Transverse colon (tissue), 4 donors: ENCODE measurements around the gene OPALIN. TPM values are rescaled to one million over a fixed set of nuclear protein-coding genes. Genes with fewer than 3 reads are reported as not detected.

Experiments used
- DNase-seq: peaks from one replicate; pipeline ENCODE4 v3.0.0-alpha.2; 2019
- H3K27ac ChIP-seq, 4 donors: fragments of 200-600 bp; sonication (generic); 2 replicates each; pipeline ENCODE4 v1.5.1; 2016 to 2018; ENCODE audit warnings: inconsistent platforms in 4 of 4
- H3K27me3 ChIP-seq: fragments of 200-600 bp; sonication (generic); 2 replicates; pipeline ENCODE4 v1.5.1; 2017; ENCODE audit warnings: inconsistent platforms
- H3K36me3 ChIP-seq, 4 donors: fragments of 200-600 bp; sonication (generic); 2 replicates each; pipeline ENCODE4 v1.5.1; 2017 to 2019; ENCODE audit warnings: inconsistent platforms in 4 of 4
- H3K4me1 ChIP-seq, 4 donors: fragments of 200-600 bp; sonication (generic); 2 replicates each; pipeline ENCODE4 v1.5.1; 2017 to 2020; ENCODE audit warnings: inconsistent platforms in 4 of 4
- H3K4me3 ChIP-seq, 4 donors: fragments of 200-600 bp; sonication (generic); 1 replicate in 1 of 4; 2 replicates in 3 of 4; pipeline versions ENCODE4 v1.5.1 to v1.6.1; 2017 to 2019; ENCODE audit warnings: inconsistent platforms in 4 of 4
- H3K9me3 ChIP-seq, 2 donors: fragments of 200-600 bp; sonication (generic); 2 replicates each; pipeline ENCODE4 v1.5.1; 2017 to 2019; ENCODE audit warnings: inconsistent platforms in 2 of 2
- CTCF ChIP-seq, 5 experiments: fragments of 200-600 bp in 3 of 5; fragments of 450-650 bp in 2 of 5; sonication (generic) in 3 of 5; IDR thresholded peaks; 1 replicate in 2 of 5; 2 replicates in 3 of 5; pipeline ENCODE4 v1.5.1; 2016 to 2017; ENCODE audit warnings: antibody characterized with exemption in 5 of 5, inconsistent platforms in 3 of 5, mild to moderate bottlenecking in 2 of 5, moderate library complexity in 1 of 5
- EP300 ChIP-seq: sonication (generic); formaldehyde crosslinking; IDR thresholded peaks from one replicate; pipeline ENCODE4 v1.6.1; 2017; ENCODE audit warnings: antibody characterized with exemption, low read depth
- POLR2A ChIP-seq: fragments of 450-650 bp; IDR thresholded peaks from one replicate; pipeline ENCODE4 v1.6.1; 2016; ENCODE audit warnings: antibody characterized with exemption, mild to moderate bottlenecking, moderate library complexity
- POLR2AphosphoS5 ChIP-seq, 3 donors: sonication (generic); formaldehyde crosslinking; IDR thresholded peaks; one replicate each; pipeline ENCODE4 v1.6.1; 2016; ENCODE audit warnings: antibody characterized with exemption in 3 of 3
- WGBS, 2 donors: methylation state at CpG; one replicate each; pipeline ENCODE4 v1.1.5; 2018; ENCODE audit warnings: low coverage in 1 of 2; 5-methylcytosine and 5-hydroxymethylcytosine counted together
- in situ Hi-C, 4 donors: fragments of 200-750 bp; cut with MboI; loops; one replicate each; pipeline versions ENCODE4 v1.15.0 to v1.15.1; 2017; ENCODE audit warnings: low sequenced_read_pairs in 3 of 4, low pct_ligation_motif_present in 1 of 4, low pct_unique_long_range_greater_than_20kb in 1 of 4
- intact Hi-C: fragments of 100-400 bp; cut with DNase I; formaldehyde crosslinking; loops from one replicate; pipeline ENCODE4 v1.15.1; 2023; ENCODE audit warnings: low total_unique reads
- total RNA-seq, 4 donors: library from RNA; depleted of rRNA; stranded (reverse); fragments of >200 nt; gene quantifications; one replicate each; pipeline ENCODE4 v1.1.0, GENCODE V29; 2016

OPALIN gene
- total RNA-seq, 4 donors from 2014 or later = not detected

GRCh38 chr10:96339383-96339782 lies 19.4 kb downstream of the OPALIN start:
- no peaks in the 10 kb centered on the region for H3K4me1 ChIP-seq
- no peaks in the 10 kb centered on the region for H3K27me3 ChIP-seq
- no peak for TF ChIP-seq EP300
- TF ChIP-seq POLR2A = no peak
- no peak for TF ChIP-seq CTCF (IDR thresholded peaks at IDR 0.05)
- no peak for TF ChIP-seq POLR2AphosphoS5 (IDR thresholded peaks at IDR 0.05)
- 88 to 96% methylated on average over 4 of the region's 4 CpGs for WGBS, 2 donors
- intact Hi-C loops (no loop called here), in situ Hi-C loops (no loop called here)
- DNase-seq = no peak
- H3K27ac ChIP-seq = no peak overlapping the region
- H3K4me3 ChIP-seq = no peak overlapping the region
- H3K36me3 ChIP-seq = no peaks in the 10 kb centered on the region
- H3K9me3 ChIP-seq = no peaks in the 10 kb centered on the region

GRCh38 chr10:96338279-96338925 lies 20.4 kb downstream of the OPALIN start:
- in situ Hi-C loops (no loop called here), intact Hi-C loops (no loop called here)
- 34 to 60% methylated on average over 5 of the region's 5 CpGs for WGBS, 2 donors
- H3K36me3 ChIP-seq = no peaks in the 10 kb centered on the region
- H3K9me3 ChIP-seq = no peaks in the 10 kb centered on the region
- no peaks in the 10 kb centered on the region for H3K27me3 ChIP-seq
- H3K4me1 ChIP-seq = no peaks in the 10 kb centered on the region
- H3K27ac ChIP-seq = no peak overlapping the region
- no peak for TF ChIP-seq CTCF (IDR thresholded peaks at IDR 0.05)
- TF ChIP-seq EP300 = no peak
- no peak for TF ChIP-seq POLR2AphosphoS5 (IDR thresholded peaks at IDR 0.05)
- TF ChIP-seq POLR2A = no peak
- no peak overlapping the region for H3K4me3 ChIP-seq
- no peak for DNase-seq

- H3K4me1 ChIP-seq = no peaks in the 10 kb centered on the region
- in situ Hi-C loops (no loop called here), intact Hi-C loops (no loop called here)
- H3K9me3 ChIP-seq = no peaks in the 10 kb centered on the region
- no peak for DNase-seq
- H3K36me3 ChIP-seq = no peaks in the 10 kb centered on the region
- H3K27ac ChIP-seq = no peak overlapping the region
- WGBS, 2 donors = 95 to 100% methylated on average over 1 to 2 of the region's 2 CpGs
- TF ChIP-seq EP300 (no peak), POLR2A (no peak), POLR2AphosphoS5 (IDR thresholded peaks at IDR 0.05) (no peak), CTCF (IDR thresholded peaks at IDR 0.05) (no peak)
- no peak overlapping the region for H3K4me3 ChIP-seq
- peaks cover 5% of the 10 kb centered on the region for H3K27me3 ChIP-seq
Observed at GRCh38 chr10:96337106-96337505, 21.7 kb downstream of the OPALIN start.

GRCh38 chr10:96334616-96335526 lies 23.9 kb downstream of the OPALIN start:
- TF ChIP-seq CTCF (IDR thresholded peaks at IDR 0.05) = peak; percentile 40 to 74 (median 70)
- TF ChIP-seq EP300 = no peak
- no peaks in the 10 kb centered on the region for H3K4me1 ChIP-seq
- H3K4me3 ChIP-seq = no peak overlapping the region
- in situ Hi-C loops (no loop called here), intact Hi-C loops (no loop called here)
- no peaks in the 10 kb centered on the region for H3K9me3 ChIP-seq
- no peak for DNase-seq
- H3K36me3 ChIP-seq = no peaks in the 10 kb centered on the region
- peaks cover 5% of the 10 kb centered on the region for H3K27me3 ChIP-seq
- H3K27ac ChIP-seq = no peak overlapping the region
- WGBS, 2 donors = 33 to 40% methylated on average over 4 to 5 of the region's 5 CpGs
